IPS DF 6.9 (cell line): ENCODE data around the gene SYNE2.

Source experiments
- DNase-seq: peaks from one replicate; pipeline ENCODE4 v3.0.0-alpha.2; 2013; ENCODE audit warnings: low read depth, low spot score
- H3K27ac ChIP-seq: one replicate; pipeline ENCODE4 v1.5.1; 2013; ENCODE audit warnings: low read length, control low read depth
- H3K27me3 ChIP-seq: 2 replicates; pipeline ENCODE4 v1.6.1; 2013; ENCODE audit warnings: mild to moderate bottlenecking, low read length; ENCODE audit not compliant: control insufficient read depth, insufficient read depth
- H3K36me3 ChIP-seq: 2 replicates; pipeline ENCODE4 v1.6.1; 2013; ENCODE audit warnings: low read length; ENCODE audit not compliant: control insufficient read depth, insufficient read depth
- H3K4me1 ChIP-seq: 2 replicates; pipeline ENCODE4 v1.6.1; 2013; ENCODE audit warnings: low read length; ENCODE audit not compliant: control insufficient read depth, insufficient read depth
- H3K4me3 ChIP-seq: 2 replicates; pipeline ENCODE4 v1.5.1; 2013; ENCODE audit warnings: mild to moderate bottlenecking, low read length
- H3K9me3 ChIP-seq: 2 replicates; pipeline ENCODE4 v1.6.1; 2013; ENCODE audit warnings: low read length, inconsistent platforms; ENCODE audit not compliant: control insufficient read depth, insufficient read depth
- WGBS: extraction: QIAGEN DNeasy Blood & Tissue Kit; methylation state at CpG from one replicate; pipeline ENCODE4 v1.1.7; 2013; ENCODE audit warnings: mixed read lengths, missing lambda C conversion rate; ENCODE audit not compliant: insufficient read length, insufficient coverage; 5-methylcytosine and 5-hydroxymethylcytosine counted together

Gene SYNE2

GRCh38 chr14:64092940-64093339, 240.1 kb downstream of the SYNE2 start:
- Histone ChIP-seq H3K36me3 (0 out of 2 replicates have a peak, but pooled peaks cover 2% of the 10 kb centered on the region), H3K4me1 (no peaks in the 10 kb centered on the region), H3K9me3 (no peaks in the 10 kb centered on the region), H3K4me3 (no peak overlapping the region), H3K27me3 (no peaks in the 10 kb centered on the region), H3K27ac (no peak overlapping the region)
- DNase-seq: no peak
- WGBS: no CpG with 5 or more reads among the region's 5 CpGs

- no peak overlapping the region for H3K27ac ChIP-seq
- 0 out of 2 replicates have a peak, but pooled peaks cover 2% of the 10 kb centered on the region for H3K36me3 ChIP-seq
- no peaks in the 10 kb centered on the region for H3K27me3 ChIP-seq
- DNase-seq: no peak
- no peak overlapping the region for H3K4me3 ChIP-seq
- H3K4me1 ChIP-seq: no peaks in the 10 kb centered on the region
- no CpG with 5 or more reads among the region's 3 CpGs for WGBS
- H3K9me3 ChIP-seq: no peaks in the 10 kb centered on the region
Observed at GRCh38 chr14:64095620-64096019, 242.8 kb downstream of the SYNE2 start.

GRCh38 chr14:64098120-64098519, 245.3 kb downstream of the SYNE2 start:
- no peak for DNase-seq
- Histone ChIP-seq H3K27ac (no peak overlapping the region), H3K4me1 (no peaks in the 10 kb centered on the region), H3K9me3 (no peaks in the 10 kb centered on the region), H3K4me3 (no peak overlapping the region), H3K27me3 (no peaks in the 10 kb centered on the region), H3K36me3 (0 out of 2 replicates have a peak, but pooled peaks cover 2% of the 10 kb centered on the region)
- WGBS: no CpG with 5 or more reads among the region's 4 CpGs

GRCh38 chr14:64107438-64107837, 254.6 kb downstream of the SYNE2 start:
- H3K27ac ChIP-seq: no peak overlapping the region
- no CpG with 5 or more reads among the region's 2 CpGs for WGBS

GRCh38 chr14:64109819-64110554, 257.2 kb downstream of the SYNE2 start:
- no CpG with 5 or more reads among the region's 1 CpG for WGBS
- H3K36me3 ChIP-seq: no peaks in the 10 kb centered on the region
- H3K27me3 ChIP-seq: no peaks in the 10 kb centered on the region
- H3K9me3 ChIP-seq: no peaks in the 10 kb centered on the region
- H3K4me1 ChIP-seq: no peaks in the 10 kb centered on the region
- DNase-seq: no peak
- H3K4me3 ChIP-seq: no peak overlapping the region
- H3K27ac ChIP-seq: no peak overlapping the region

More at GRCh38 chr14:64107438-64107837, 254.6 kb downstream of the SYNE2 start:
- H3K4me1 ChIP-seq: no peaks in the 10 kb centered on the region
- no peak for DNase-seq
- H3K4me3 ChIP-seq: no peak overlapping the region
- no peaks in the 10 kb centered on the region for H3K9me3 ChIP-seq
- H3K36me3 ChIP-seq: no peaks in the 10 kb centered on the region
- H3K27me3 ChIP-seq: no peaks in the 10 kb centered on the region

GRCh38 chr14:64110802-64111201, 258.0 kb downstream of the SYNE2 start:
- no peak for DNase-seq
- no peaks in the 10 kb centered on the region for H3K36me3 ChIP-seq
- no peak overlapping the region for H3K4me3 ChIP-seq
- H3K27ac ChIP-seq: no peak overlapping the region
- H3K4me1 ChIP-seq: no peaks in the 10 kb centered on the region
- no CpG with 5 or more reads among the region's 1 CpG for WGBS
- no peaks in the 10 kb centered on the region for H3K9me3 ChIP-seq
- H3K27me3 ChIP-seq: no peaks in the 10 kb centered on the region

- Histone ChIP-seq H3K4me1 (no peaks in the 10 kb centered on the region), H3K9me3 (no peaks in the 10 kb centered on the region), H3K27me3 (no peaks in the 10 kb centered on the region), H3K27ac (no peak overlapping the region), H3K4me3 (no peak overlapping the region), H3K36me3 (no peaks in the 10 kb centered on the region)
- no CpG with 5 or more reads among the region's 17 CpGs for WGBS
- DNase-seq: no peak
Observed at GRCh38 chr14:64112867-64113678, 260.3 kb downstream of the SYNE2 start.

- no peak for DNase-seq
- WGBS: no CpG with 5 or more reads among the region's 9 CpGs
Observed at GRCh38 chr14:64114166-64114565, 261.4 kb downstream of the SYNE2 start.

GRCh38 chr14:64114796-64115195, 262.0 kb downstream of the SYNE2 start:
- no peak for DNase-seq
- no peak overlapping the region for H3K27ac ChIP-seq
- no peak overlapping the region for H3K4me3 ChIP-seq
- H3K36me3 ChIP-seq: peaks cover 4% of the 10 kb centered on the region; the same call in 1 of the 2 replicates
- H3K27me3 ChIP-seq: no peaks in the 10 kb centered on the region
- H3K9me3 ChIP-seq: no peaks in the 10 kb centered on the region
- no peaks in the 10 kb centered on the region for H3K4me1 ChIP-seq
- no CpG with 5 or more reads among the region's 7 CpGs for WGBS

More at GRCh38 chr14:64114166-64114565, 261.4 kb downstream of the SYNE2 start:
- no peak overlapping the region for H3K27ac ChIP-seq
- no peaks in the 10 kb centered on the region for H3K36me3 ChIP-seq
- no peaks in the 10 kb centered on the region for H3K9me3 ChIP-seq
- H3K27me3 ChIP-seq: no peaks in the 10 kb centered on the region
- no peak overlapping the region for H3K4me3 ChIP-seq
- H3K4me1 ChIP-seq: no peaks in the 10 kb centered on the region

- H3K36me3 ChIP-seq: peaks cover 4% of the 10 kb centered on the region; the same call in 1 of the 2 replicates
Observed at GRCh38 chr14:64115401-64115800, 262.6 kb downstream of the SYNE2 start.

More at GRCh38 chr14:64115401-64115800, 262.6 kb downstream of the SYNE2 start:
- Histone ChIP-seq H3K27me3 (no peaks in the 10 kb centered on the region), H3K27ac (no peak overlapping the region), H3K9me3 (no peaks in the 10 kb centered on the region), H3K4me1 (no peaks in the 10 kb centered on the region), H3K4me3 (no peak overlapping the region)
- no peak for DNase-seq
- no CpG with 5 or more reads among the region's 6 CpGs for WGBS
